GM23248 (cell line): ENCODE results near the gene POU2F1. TPM values are rescaled to one million over a fixed set of nuclear protein-coding genes. Genes with fewer than 3 reads are reported as not detected.

ENCODE experiments used
- DNase-seq: peaks from one replicate; pipeline ENCODE4 v3.0.0-alpha.2; 2015
- H2AFZ ChIP-seq: fragments of 200-600 bp; sonication (generic); 2 replicates; pipeline ENCODE4 v1.6.1; 2016; ENCODE audit warnings: antibody characterized with exemption
- H3F3A ChIP-seq: fragments of 200-600 bp; sonication (generic); 2 replicates; pipeline ENCODE4 v1.6.1; 2016; ENCODE audit warnings: mild to moderate bottlenecking, antibody characterized with exemption, mixed run types; ENCODE audit not compliant: insufficient read depth
- H3K27ac ChIP-seq: fragments of 200-600 bp; sonication (generic); 2 replicates; pipeline ENCODE4 v1.5.1; 2016; ENCODE audit warnings: mild to moderate bottlenecking
- H3K27me3 ChIP-seq: fragments of 200-600 bp; sonication (generic); replicated peaks from 2 replicates; pipeline ENCODE4 v1.6.1; 2016; ENCODE audit warnings: mild to moderate bottlenecking; ENCODE audit not compliant: insufficient read depth
- H3K36me3 ChIP-seq: fragments of 200-600 bp; sonication (generic); 2 replicates; pipeline ENCODE4 v1.6.1; 2016; ENCODE audit warnings: low read depth, mild to moderate bottlenecking
- H3K4me1 ChIP-seq: fragments of 200-600 bp; sonication (generic); 2 replicates; pipeline ENCODE4 v1.6.1; 2016; ENCODE audit warnings: mild to moderate bottlenecking; ENCODE audit not compliant: insufficient read depth
- H3K4me2 ChIP-seq: fragments of 200-600 bp; sonication (generic); one replicate; pipeline ENCODE4 v1.6.1; 2016; ENCODE audit warnings: mild to moderate bottlenecking; ENCODE audit not compliant: unreplicated experiment
- H3K4me3 ChIP-seq: fragments of 200-600 bp; sonication (generic); 2 replicates; pipeline ENCODE4 v1.5.1; 2016; ENCODE audit warnings: mild to moderate bottlenecking
- H3K79me2 ChIP-seq: fragments of 200-600 bp; sonication (generic); 2 replicates; pipeline ENCODE4 v1.6.1; 2016; ENCODE audit warnings: mild to moderate bottlenecking; ENCODE audit not compliant: insufficient read depth
- H3K9ac ChIP-seq: fragments of 200-600 bp; sonication (generic); 2 replicates; pipeline ENCODE4 v1.6.1; 2016; ENCODE audit warnings: mild to moderate bottlenecking
- H3K9me2 ChIP-seq: fragments of 200-600 bp; sonication (generic); 2 replicates; pipeline ENCODE4 v1.6.1; 2016; ENCODE audit warnings: mixed run types, mild to moderate bottlenecking, moderate library complexity; ENCODE audit not compliant: insufficient read depth
- H3K9me3 ChIP-seq: fragments of 200-600 bp; sonication (generic); one replicate; pipeline ENCODE4 v1.6.1; 2017; ENCODE audit warnings: low read depth
- H4K20me1 ChIP-seq: fragments of 200-600 bp; sonication (generic); 2 replicates; pipeline ENCODE4 v1.6.0; 2016; ENCODE audit not compliant: insufficient read depth
- EZH2 ChIP-seq: fragments of 200-600 bp; sonication (generic); IDR thresholded peaks from 2 replicates; pipeline ENCODE4 v1.6.1; 2018; ENCODE audit warnings: antibody characterized with exemption, mild to moderate bottlenecking; ENCODE audit not compliant: insufficient read depth, poor library complexity, severe bottlenecking
- EZH2phosphoT487 ChIP-seq: fragments of 200-600 bp; sonication (generic); IDR thresholded peaks from 2 replicates; pipeline ENCODE4 v1.6.1; 2018; ENCODE audit warnings: antibody characterized with exemption, moderate library complexity, mild to moderate bottlenecking, low read depth; ENCODE audit not compliant: insufficient read depth
- WGBS, 2 experiments: methylation state at CpG; one replicate each; pipeline ENCODE4 v1.1.6; 2015 to 2017; ENCODE audit warnings: low lambda C conversion rate in 2 of 2, low coverage in 1 of 2; ENCODE audit errors: missing lambda C conversion rate in 2 of 2; 5-methylcytosine and 5-hydroxymethylcytosine counted together
- in situ Hi-C: fragments of 300-500 bp; cut with MboI; formaldehyde crosslinking; loops from 2 replicates; pipeline ENCODE4 v1.15.0; 2020
- polyA plus RNA-seq: library from polyadenylated mRNA; unstranded; fragments of >200 nt; fragmentation: Nextera tagmentation; extraction: Ambion mirVana; gene quantifications from 2 replicates; pipeline ENCODE4 v1.2.1, GENCODE V29; 2016
- total RNA-seq: library from RNA; depleted of rRNA; stranded (reverse); fragments of >200 nt; shearing (Covaris generic); gene quantifications from 2 replicates; pipeline ENCODE4 v1.2.3, GENCODE V29; 2014

The POU2F1 gene
- total and polyA plus RNA-seq, 2 experiments from 2014 or later = 3.4 to 3.7 TPM

GRCh38 chr1:167404908-167405307 lies 184.2 kb downstream of the POU2F1 start:
- Histone ChIP-seq H3K27me3 (no peaks in the 10 kb centered on the region), H3K27ac (no peak overlapping the region), H3F3A (no peaks in the 10 kb centered on the region), H3K4me2 (no peak overlapping the region), H3K4me1 (no peaks in the 10 kb centered on the region), H3K9me3 (no peaks in the 10 kb centered on the region), H3K9ac (no peak overlapping the region), H3K9me2 (no peaks in the 10 kb centered on the region), H3K36me3 (peaks cover 4% of the 10 kb centered on the region; the same call in 1 of the 2 replicates), H3K4me3 (no peak overlapping the region), H4K20me1 (no peaks in the 10 kb centered on the region), H2AFZ (no peak overlapping the region), H3K79me2 (no peaks in the 10 kb centered on the region)
- TF ChIP-seq EZH2phosphoT487 (no peak), EZH2 (no peak)
- in situ Hi-C loops = no loop called here
- WGBS, 2 experiments = 79 to 89% methylated on average over 3 of the region's 3 CpGs
- no peak for DNase-seq

- H3K4me2 ChIP-seq = no peak overlapping the region
- no peaks in the 10 kb centered on the region for H3K9me2 ChIP-seq
- no peak overlapping the region for H3K27ac ChIP-seq
- 90 to 95% methylated on average over 1 of the region's 1 CpG for WGBS, 2 experiments
- in situ Hi-C loops = no loop called here
- no peaks in the 10 kb centered on the region for H4K20me1 ChIP-seq
- H3K4me1 ChIP-seq = no peaks in the 10 kb centered on the region
- no peaks in the 10 kb centered on the region for H3K79me2 ChIP-seq
- H3K36me3 ChIP-seq = peaks cover 5% of the 10 kb centered on the region; the same call in 1 of the 2 replicates
- DNase-seq = no peak
- H3K4me3 ChIP-seq = no peak overlapping the region
- TF ChIP-seq EZH2phosphoT487 (no peak), EZH2 (no peak)
- H3K9me3 ChIP-seq = no peaks in the 10 kb centered on the region
- no peaks in the 10 kb centered on the region for H3F3A ChIP-seq
- H2AFZ ChIP-seq = no peak overlapping the region
- H3K27me3 ChIP-seq = no peaks in the 10 kb centered on the region
- H3K9ac ChIP-seq = no peak overlapping the region
Observed at GRCh38 chr1:167408355-167408754, 187.7 kb downstream of the POU2F1 start.

DNA sequence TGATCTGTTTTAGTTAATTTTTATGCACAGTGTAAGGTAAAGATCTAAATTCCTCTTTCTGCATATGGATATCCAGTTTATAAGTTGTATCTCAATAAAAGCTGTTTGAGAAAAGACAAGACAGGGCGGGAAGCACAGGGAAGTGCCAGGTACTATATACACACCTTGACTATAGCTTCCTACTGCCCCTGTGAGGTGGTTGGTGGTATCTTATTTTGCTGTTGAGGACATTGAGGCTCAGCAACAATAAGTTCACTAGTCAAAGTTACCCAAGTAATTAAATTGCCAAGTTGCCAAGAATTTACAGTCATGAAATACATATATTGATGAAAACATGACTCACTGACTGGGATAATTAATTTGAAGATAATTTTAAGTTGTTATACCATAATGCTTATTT lies 188.5 kb downstream of the POU2F1 start:
- Histone ChIP-seq H3K27ac (no peak overlapping the region), H3K27me3 (no peaks in the 10 kb centered on the region), H2AFZ (no peak overlapping the region), H3K9ac (no peak overlapping the region), H3K4me3 (no peak overlapping the region), H4K20me1 (no peaks in the 10 kb centered on the region), H3F3A (no peaks in the 10 kb centered on the region), H3K36me3 (peaks cover 5% of the 10 kb centered on the region; the same call in 1 of the 2 replicates), H3K9me3 (no peaks in the 10 kb centered on the region), H3K4me1 (no peaks in the 10 kb centered on the region), H3K4me2 (no peak overlapping the region), H3K9me2 (no peaks in the 10 kb centered on the region), H3K79me2 (no peaks in the 10 kb centered on the region)
- in situ Hi-C loops = no loop called here
- no peak for DNase-seq
- WGBS, 2 experiments = 94 to 96% methylated on average over 1 of the region's 1 CpG
- TF ChIP-seq EZH2phosphoT487 (no peak), EZH2 (no peak)

DNA sequence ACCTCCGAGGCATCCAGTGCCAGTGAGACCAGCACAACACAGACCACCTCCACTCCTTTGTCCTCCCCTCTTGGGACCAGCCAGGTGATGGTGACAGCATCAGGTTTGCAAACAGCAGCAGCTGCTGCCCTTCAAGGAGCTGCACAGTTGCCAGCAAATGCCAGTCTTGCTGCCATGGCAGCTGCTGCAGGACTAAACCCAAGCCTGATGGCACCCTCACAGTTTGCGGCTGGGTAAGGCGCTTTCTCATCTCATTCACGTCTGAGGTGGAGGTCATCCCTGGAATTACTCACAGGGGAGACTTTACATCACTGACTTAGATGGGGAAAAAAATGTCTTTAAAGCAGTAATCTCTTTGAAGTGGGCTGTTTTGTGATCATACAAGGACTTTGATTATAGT lies 191.4 kb downstream of the POU2F1 start:
- Histone ChIP-seq H3K4me1 (no peaks in the 10 kb centered on the region), H3K36me3 (peaks cover 5% of the 10 kb centered on the region; the same call in 1 of the 2 replicates), H2AFZ (no peak overlapping the region), H3K9ac (no peak overlapping the region), H3K4me2 (no peak overlapping the region), H3K9me2 (no peaks in the 10 kb centered on the region), H3K79me2 (no peaks in the 10 kb centered on the region), H3K9me3 (no peaks in the 10 kb centered on the region), H4K20me1 (no peaks in the 10 kb centered on the region), H3F3A (no peaks in the 10 kb centered on the region), H3K27ac (no peak overlapping the region), H3K27me3 (no peaks in the 10 kb centered on the region), H3K4me3 (no peak overlapping the region)
- WGBS, 2 experiments = 93 to 95% methylated on average over 4 of the region's 4 CpGs
- TF ChIP-seq EZH2phosphoT487 = no peak
- TF ChIP-seq EZH2 = no peak
- no peak for DNase-seq
- in situ Hi-C loops = no loop called here

DNA sequence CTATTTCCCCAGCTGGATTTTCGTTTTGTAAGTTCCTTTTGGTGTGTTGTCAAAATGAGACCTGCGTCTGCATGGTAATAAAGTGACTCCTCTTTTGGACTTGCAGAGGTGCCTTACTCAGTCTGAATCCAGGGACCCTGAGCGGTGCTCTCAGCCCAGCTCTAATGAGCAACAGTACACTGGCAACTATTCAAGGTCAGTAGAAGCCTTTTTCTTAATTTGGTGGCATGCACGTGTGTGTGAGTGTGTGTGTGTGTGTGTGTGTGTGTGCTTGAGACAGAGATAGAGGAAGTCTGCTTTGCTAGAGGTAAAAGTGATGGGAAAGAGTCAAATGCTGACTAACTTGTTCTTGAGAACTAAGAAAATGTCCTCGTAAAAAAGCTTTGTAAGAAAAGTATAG lies 192.2 kb downstream of the POU2F1 start:
- Histone ChIP-seq H3K36me3 (peaks cover 5% of the 10 kb centered on the region; the same call in 1 of the 2 replicates), H3K9me3 (no peaks in the 10 kb centered on the region), H3K27me3 (no peaks in the 10 kb centered on the region), H3K4me3 (no peak overlapping the region), H3K79me2 (no peaks in the 10 kb centered on the region), H3K9ac (no peak overlapping the region), H3K27ac (no peak overlapping the region), H3F3A (no peaks in the 10 kb centered on the region), H3K9me2 (no peaks in the 10 kb centered on the region), H3K4me1 (no peaks in the 10 kb centered on the region), H4K20me1 (no peaks in the 10 kb centered on the region), H3K4me2 (no peak overlapping the region), H2AFZ (no peak overlapping the region)
- DNase-seq = no peak
- WGBS, 2 experiments = 70 to 71% methylated on average over 5 of the region's 5 CpGs
- in situ Hi-C loops = no loop called here
- TF ChIP-seq EZH2phosphoT487 (no peak), EZH2 (no peak)
